Mesothelial cell of epicardium (in vitro differentiated cells): ENCODE measurements around the gene KIAA0319L. TPM values are rescaled to one million over a fixed set of nuclear protein-coding genes. Genes with fewer than 3 reads are reported as not detected.

Experiments
- DNase-seq, 2 experiments: peaks; one replicate each; pipeline ENCODE4 v3.0.0; 2021; ENCODE audit warnings: low spot score in 2 of 2; ENCODE audit not compliant: unreplicated experiment in 2 of 2
- H3K27ac Mint-ChIP-seq: 2 replicates; pipeline ENCODE4 v1.8.0; 2021; ENCODE audit warnings: mixed read lengths
- H3K27me3 Mint-ChIP-seq: 2 replicates; pipeline ENCODE4 v1.8.0; 2021; ENCODE audit warnings: low read depth, mixed read lengths
- H3K36me3 Mint-ChIP-seq: 2 replicates; pipeline ENCODE4 v1.8.0; 2021; ENCODE audit warnings: mixed read lengths
- H3K4me1 Mint-ChIP-seq: 2 replicates; pipeline ENCODE4 v1.8.0; 2021; ENCODE audit warnings: mixed read lengths
- H3K4me3 Mint-ChIP-seq: 2 replicates; pipeline ENCODE4 v1.8.0; 2021; ENCODE audit warnings: mild to moderate bottlenecking, moderate library complexity, mixed read lengths
- H3K9me3 Mint-ChIP-seq: 2 replicates; pipeline ENCODE4 v1.8.0; 2021; ENCODE audit warnings: mixed read lengths
- total RNA-seq: library from RNA; stranded (reverse); gene quantifications from 3 replicates; pipeline ENCODE4 v1.2.1, GENCODE V29; 2021
- TF ChIP-seq, protein P1 (sequence below): fragments of 200-600 bp; sonication (generic); IDR thresholded peaks from one replicate; pipeline ENCODE4 v1.5.0; 2021; ENCODE audit warnings: antibody characterized with exemption; ENCODE audit not compliant: unreplicated experiment

Gene KIAA0319L
- total RNA-seq, 1 donor from 2014 or later: 72.5 TPM

- H3K27me3 Mint-ChIP-seq: no peaks in the 10 kb centered on the region
- no peak overlapping the region for H3K4me3 Mint-ChIP-seq
- no peaks in the 10 kb centered on the region for H3K9me3 Mint-ChIP-seq
- TF ChIP-seq, protein P1, sequence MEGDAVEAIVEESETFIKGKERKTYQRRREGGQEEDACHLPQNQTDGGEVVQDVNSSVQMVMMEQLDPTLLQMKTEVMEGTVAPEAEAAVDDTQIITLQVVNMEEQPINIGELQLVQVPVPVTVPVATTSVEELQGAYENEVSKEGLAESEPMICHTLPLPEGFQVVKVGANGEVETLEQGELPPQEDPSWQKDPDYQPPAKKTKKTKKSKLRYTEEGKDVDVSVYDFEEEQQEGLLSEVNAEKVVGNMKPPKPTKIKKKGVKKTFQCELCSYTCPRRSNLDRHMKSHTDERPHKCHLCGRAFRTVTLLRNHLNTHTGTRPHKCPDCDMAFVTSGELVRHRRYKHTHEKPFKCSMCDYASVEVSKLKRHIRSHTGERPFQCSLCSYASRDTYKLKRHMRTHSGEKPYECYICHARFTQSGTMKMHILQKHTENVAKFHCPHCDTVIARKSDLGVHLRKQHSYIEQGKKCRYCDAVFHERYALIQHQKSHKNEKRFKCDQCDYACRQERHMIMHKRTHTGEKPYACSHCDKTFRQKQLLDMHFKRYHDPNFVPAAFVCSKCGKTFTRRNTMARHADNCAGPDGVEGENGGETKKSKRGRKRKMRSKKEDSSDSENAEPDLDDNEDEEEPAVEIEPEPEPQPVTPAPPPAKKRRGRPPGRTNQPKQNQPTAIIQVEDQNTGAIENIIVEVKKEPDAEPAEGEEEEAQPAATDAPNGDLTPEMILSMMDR: no peak
- H3K27ac Mint-ChIP-seq: no peak overlapping the region
- peaks cover 23% of the 10 kb centered on the region for H3K36me3 Mint-ChIP-seq
- DNase-seq: no peak
- peaks cover 5% of the 10 kb centered on the region for H3K4me1 Mint-ChIP-seq
Observed at GRCh38 chr1:35507947-35508346, 49.3 kb downstream of the KIAA0319L start.

- H3K36me3 Mint-ChIP-seq: peaks cover 26% of the 10 kb centered on the region
- no peaks in the 10 kb centered on the region for H3K9me3 Mint-ChIP-seq
- peaks cover 5% of the 10 kb centered on the region for H3K4me1 Mint-ChIP-seq
- no peak for DNase-seq
- H3K4me3 Mint-ChIP-seq: no peak overlapping the region
- no peaks in the 10 kb centered on the region for H3K27me3 Mint-ChIP-seq
- TF ChIP-seq, protein P1: no peak
- H3K27ac Mint-ChIP-seq: no peak overlapping the region
Observed at GRCh38 chr1:35506960-35507912, 50.0 kb downstream of the KIAA0319L start.

- H3K27ac Mint-ChIP-seq: no peak overlapping the region
- no peaks in the 10 kb centered on the region for H3K27me3 Mint-ChIP-seq
- H3K36me3 Mint-ChIP-seq: peaks cover 25% of the 10 kb centered on the region
- H3K9me3 Mint-ChIP-seq: no peaks in the 10 kb centered on the region
- no peak for DNase-seq
- TF ChIP-seq, protein P1: no peak
- H3K4me3 Mint-ChIP-seq: no peak overlapping the region
- peaks cover 5% of the 10 kb centered on the region for H3K4me1 Mint-ChIP-seq
Observed at GRCh38 chr1:35505911-35506798, 51.0 kb downstream of the KIAA0319L start.

GRCh38 chr1:35502242-35502641, 55.0 kb downstream of the KIAA0319L start:
- DNase-seq: no peak
- H3K4me1 Mint-ChIP-seq: peaks cover 21% of the 10 kb centered on the region
- H3K27me3 Mint-ChIP-seq: no peaks in the 10 kb centered on the region
- no peak overlapping the region for H3K4me3 Mint-ChIP-seq
- H3K36me3 Mint-ChIP-seq: peaks cover 27% of the 10 kb centered on the region
- no peak overlapping the region for H3K27ac Mint-ChIP-seq
- TF ChIP-seq, protein P1: no peak
- H3K9me3 Mint-ChIP-seq: no peaks in the 10 kb centered on the region

DNA sequence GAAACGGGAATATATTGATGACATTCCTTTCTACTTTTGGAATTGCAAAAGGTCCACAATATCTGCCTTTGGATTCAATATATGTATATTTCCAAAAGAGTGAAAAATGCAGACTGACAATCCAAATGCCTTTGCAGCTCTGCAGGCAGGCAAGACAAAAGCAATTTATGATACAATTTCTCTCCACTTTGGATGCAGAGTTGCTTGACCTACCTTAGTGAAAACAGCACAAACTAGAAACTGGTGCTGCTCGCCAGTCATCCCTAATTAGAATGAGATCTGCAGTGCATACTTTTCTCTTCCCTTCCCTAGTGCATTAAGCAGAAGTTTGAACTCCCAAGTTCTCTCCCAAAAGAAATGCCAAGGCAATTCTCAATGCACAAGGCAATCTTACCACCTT, 56.8 kb downstream of the KIAA0319L start:
- no peak overlapping the region for H3K4me3 Mint-ChIP-seq
- TF ChIP-seq, protein P1: no peak
- no peaks in the 10 kb centered on the region for H3K9me3 Mint-ChIP-seq
- no peak for DNase-seq
- H3K4me1 Mint-ChIP-seq: peaks cover 21% of the 10 kb centered on the region
- peaks cover 17% of the 10 kb centered on the region for H3K36me3 Mint-ChIP-seq
- no peak overlapping the region for H3K27ac Mint-ChIP-seq
- H3K27me3 Mint-ChIP-seq: no peaks in the 10 kb centered on the region
